Loucy (cell line): ENCODE data around the gene PPFIBP1.

Experiments used
- H2AFZ ChIP-seq: fragments of 200-600 bp; sonication (generic); 2 replicates; pipeline ENCODE4 v1.6.0; 2016; ENCODE audit warnings: antibody characterized with exemption, mild to moderate bottlenecking, low read length, moderate library complexity
- H3F3A ChIP-seq: fragments of 200-600 bp; 2 replicates; pipeline ENCODE4 v1.6.0; 2016; ENCODE audit warnings: antibody characterized with exemption, low read depth, mild to moderate bottlenecking
- H3K27me3 ChIP-seq: fragments of 200-600 bp; sonication (generic); 2 replicates; pipeline ENCODE4 v1.6.1; 2014; ENCODE audit warnings: low read length, mild to moderate bottlenecking; ENCODE audit not compliant: insufficient read depth, poor library complexity, severe bottlenecking
- H3K36me3 ChIP-seq: fragments of 200-600 bp; sonication (generic); 2 replicates; pipeline ENCODE4 v1.6.1; 2016; ENCODE audit warnings: low read length; ENCODE audit not compliant: insufficient read depth
- H3K4me1 ChIP-seq: fragments of 200-600 bp; sonication (generic); 2 replicates; pipeline ENCODE4 v1.5.1; 2014; ENCODE audit warnings: low read length, mild to moderate bottlenecking; ENCODE audit not compliant: insufficient read depth, poor library complexity, severe bottlenecking
- H3K4me2 ChIP-seq: fragments of 200-600 bp; sonication (generic); 2 replicates; pipeline ENCODE4 v1.6.0; 2014; ENCODE audit warnings: antibody characterized with exemption, low read length, low read depth, mild to moderate bottlenecking; ENCODE audit not compliant: poor library complexity, severe bottlenecking
- H3K4me3 ChIP-seq: fragments of 200-600 bp; sonication (generic); 2 replicates; pipeline ENCODE4 v1.5.1; 2014; ENCODE audit warnings: low read length, mild to moderate bottlenecking, mixed read lengths; ENCODE audit not compliant: poor library complexity, severe bottlenecking
- H3K79me2 ChIP-seq: fragments of 200-600 bp; sonication (generic); 2 replicates; pipeline ENCODE4 v1.6.1; 2014; ENCODE audit warnings: low read length; ENCODE audit not compliant: insufficient read depth
- H3K9ac ChIP-seq: fragments of 200-600 bp; sonication (generic); 2 replicates; pipeline ENCODE4 v1.6.0; 2014; ENCODE audit warnings: mild to moderate bottlenecking, low read depth, low read length, moderate library complexity; ENCODE audit not compliant: poor library complexity, severe bottlenecking
- H3K9me2 ChIP-seq: fragments of 200-600 bp; sonication (generic); replicated peaks from 2 replicates; pipeline ENCODE4 v1.6.1; 2016; ENCODE audit warnings: low read depth, low read length, mixed read lengths
- H3K9me3 ChIP-seq: fragments of 200-600 bp; sonication (generic); 2 replicates; pipeline ENCODE4 v1.6.1; 2014; ENCODE audit warnings: mild to moderate bottlenecking, antibody characterized with exemption, low read length, low read depth; ENCODE audit not compliant: insufficient read depth
- H4K20me1 ChIP-seq: fragments of 200-600 bp; sonication (generic); 2 replicates; pipeline ENCODE4 v1.6.0; 2014; ENCODE audit warnings: antibody characterized with exemption, low read length, mild to moderate bottlenecking; ENCODE audit not compliant: insufficient read depth, poor library complexity, severe bottlenecking
- EZH2phosphoT487 ChIP-seq: fragments of 200-600 bp; IDR thresholded peaks from 2 replicates; pipeline ENCODE4 v1.6.1; 2018; ENCODE audit warnings: antibody characterized with exemption, mild to moderate bottlenecking, moderate library complexity, borderline replicate concordance
- TF ChIP-seq, protein P1 (sequence below): fragments of 200-600 bp; sonication (generic); conservative IDR thresholded peaks from 2 replicates; pipeline ENCODE4 v1.5.1; 2014; ENCODE audit warnings: mild to moderate bottlenecking, antibody characterized with exemption, low read length

PPFIBP1 gene

DNA sequence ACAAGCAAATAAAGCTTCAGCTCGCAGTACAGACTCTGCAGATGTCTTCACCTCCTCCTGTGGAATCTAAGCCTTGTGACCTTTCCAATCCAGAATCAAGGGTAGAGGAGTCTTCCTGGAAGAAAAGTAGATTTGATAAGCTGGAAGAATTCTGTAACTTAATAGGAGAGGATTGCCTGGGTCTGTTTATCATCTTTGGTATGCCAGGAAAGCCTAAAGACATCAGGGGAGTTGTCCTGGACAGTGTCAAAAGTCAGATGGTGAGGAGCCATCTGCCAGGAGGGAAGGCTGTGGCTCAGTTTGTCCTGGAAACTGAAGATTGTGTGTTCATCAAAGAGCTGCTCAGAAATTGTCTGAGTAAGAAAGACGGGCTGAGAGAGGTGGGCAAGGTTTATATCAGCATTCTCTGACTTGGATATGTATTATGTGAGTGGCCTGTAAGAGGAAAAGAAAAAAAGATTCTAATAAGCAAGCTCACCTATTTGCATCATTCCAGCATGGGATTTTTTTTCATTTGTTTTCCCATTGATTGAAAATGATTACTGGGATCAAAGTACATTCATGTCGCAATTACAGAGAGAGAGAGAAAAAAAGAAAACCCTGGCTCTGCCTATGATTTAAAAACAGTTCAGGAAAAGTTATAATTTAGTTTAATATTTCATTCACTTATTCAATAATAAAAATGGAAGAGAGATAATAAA lies 173.0 kb downstream of the PPFIBP1 start:
- no peaks in the 10 kb centered on the region for H4K20me1 ChIP-seq
- no peaks in the 10 kb centered on the region for H3K79me2 ChIP-seq
- no peak for TF ChIP-seq EZH2phosphoT487
- TF ChIP-seq, protein P1, sequence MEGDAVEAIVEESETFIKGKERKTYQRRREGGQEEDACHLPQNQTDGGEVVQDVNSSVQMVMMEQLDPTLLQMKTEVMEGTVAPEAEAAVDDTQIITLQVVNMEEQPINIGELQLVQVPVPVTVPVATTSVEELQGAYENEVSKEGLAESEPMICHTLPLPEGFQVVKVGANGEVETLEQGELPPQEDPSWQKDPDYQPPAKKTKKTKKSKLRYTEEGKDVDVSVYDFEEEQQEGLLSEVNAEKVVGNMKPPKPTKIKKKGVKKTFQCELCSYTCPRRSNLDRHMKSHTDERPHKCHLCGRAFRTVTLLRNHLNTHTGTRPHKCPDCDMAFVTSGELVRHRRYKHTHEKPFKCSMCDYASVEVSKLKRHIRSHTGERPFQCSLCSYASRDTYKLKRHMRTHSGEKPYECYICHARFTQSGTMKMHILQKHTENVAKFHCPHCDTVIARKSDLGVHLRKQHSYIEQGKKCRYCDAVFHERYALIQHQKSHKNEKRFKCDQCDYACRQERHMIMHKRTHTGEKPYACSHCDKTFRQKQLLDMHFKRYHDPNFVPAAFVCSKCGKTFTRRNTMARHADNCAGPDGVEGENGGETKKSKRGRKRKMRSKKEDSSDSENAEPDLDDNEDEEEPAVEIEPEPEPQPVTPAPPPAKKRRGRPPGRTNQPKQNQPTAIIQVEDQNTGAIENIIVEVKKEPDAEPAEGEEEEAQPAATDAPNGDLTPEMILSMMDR = no peak
- peaks cover 4% of the 10 kb centered on the region for H3K4me1 ChIP-seq
- H3F3A ChIP-seq = no peaks in the 10 kb centered on the region
- no peaks in the 10 kb centered on the region for H3K9me3 ChIP-seq
- H3K4me2 ChIP-seq = no peak overlapping the region
- no peak overlapping the region for H3K4me3 ChIP-seq
- H3K36me3 ChIP-seq = peaks cover 5% of the 10 kb centered on the region; the same call in 1 of the 2 replicates
- no peak overlapping the region for H2AFZ ChIP-seq
- no peaks in the 10 kb centered on the region for H3K9me2 ChIP-seq
- no peaks in the 10 kb centered on the region for H3K27me3 ChIP-seq
- no peak overlapping the region for H3K9ac ChIP-seq

DNA sequence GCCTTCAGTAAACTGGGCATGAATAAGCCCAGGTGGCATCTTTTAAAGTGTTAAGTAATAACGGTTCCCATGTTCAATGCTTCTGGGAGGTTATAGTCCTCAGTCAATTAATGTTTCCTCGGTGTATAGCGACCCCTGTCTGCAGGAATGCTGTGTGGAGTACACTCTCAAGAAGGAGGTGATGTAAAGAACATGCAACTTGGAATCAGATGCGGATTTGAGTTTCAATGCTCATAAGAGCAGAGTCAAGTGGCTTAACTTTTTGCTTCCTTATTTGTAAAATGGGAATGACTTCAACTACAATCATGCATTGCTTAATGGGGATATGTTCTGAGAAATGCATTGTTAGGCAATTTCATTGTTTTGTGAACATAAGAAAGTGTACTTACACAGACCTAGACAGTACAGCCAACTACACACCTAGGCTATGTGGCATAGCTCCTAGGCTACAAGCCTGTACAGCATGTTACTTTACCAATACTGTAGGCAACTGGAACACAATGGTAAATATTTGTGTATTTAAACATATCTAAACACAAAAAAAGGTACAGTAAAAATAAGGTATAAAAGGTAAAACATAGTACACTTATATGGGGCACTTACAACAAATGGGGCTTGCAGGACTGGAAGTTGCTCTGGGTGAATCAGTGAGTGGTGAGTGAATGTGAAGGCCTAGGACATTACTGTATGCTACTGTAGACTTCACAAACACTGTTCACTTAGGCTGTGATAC lies 179.9 kb downstream of the PPFIBP1 start:
- no peaks in the 10 kb centered on the region for H3F3A ChIP-seq
- no peaks in the 10 kb centered on the region for H3K9me3 ChIP-seq
- H3K4me1 ChIP-seq = peaks cover 1% of the 10 kb centered on the region
- no peaks in the 10 kb centered on the region for H4K20me1 ChIP-seq
- no peaks in the 10 kb centered on the region for H3K9me2 ChIP-seq
- H3K36me3 ChIP-seq = no peaks in the 10 kb centered on the region
- H2AFZ ChIP-seq = no peak overlapping the region; the same call in 1 of the 2 replicates
- H3K27me3 ChIP-seq = no peaks in the 10 kb centered on the region
- H3K79me2 ChIP-seq = no peaks in the 10 kb centered on the region
- TF ChIP-seq, protein P1 = peak; percentile 97
- no peak for TF ChIP-seq EZH2phosphoT487
- no peak overlapping the region for H3K4me3 ChIP-seq
- H3K9ac ChIP-seq = no peak overlapping the region
- no peak overlapping the region for H3K4me2 ChIP-seq

DNA sequence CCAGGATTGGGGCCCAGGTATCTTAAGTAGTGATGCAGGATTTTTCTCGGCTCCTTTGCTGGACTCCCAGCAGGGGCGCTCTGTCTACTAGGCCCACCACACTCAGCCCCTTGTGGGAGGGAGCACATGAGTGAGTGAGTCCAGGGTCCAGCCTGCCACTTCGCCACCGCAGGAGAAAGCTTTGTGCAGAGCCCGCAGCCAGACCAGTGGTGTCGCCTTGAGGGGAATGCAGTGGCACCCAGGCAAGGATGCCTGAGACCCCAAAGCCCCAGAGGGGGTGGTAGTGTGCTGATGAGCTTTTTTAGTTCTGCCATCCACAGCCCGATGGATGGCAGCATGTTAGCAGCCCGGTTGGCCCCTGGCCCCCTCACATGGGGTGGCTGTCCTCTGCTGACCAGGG lies 181.3 kb downstream of the PPFIBP1 start:
- Histone ChIP-seq H3K9me3 (no peaks in the 10 kb centered on the region), H3K27me3 (no peaks in the 10 kb centered on the region), H4K20me1 (no peaks in the 10 kb centered on the region), H3K4me3 (no peak overlapping the region), H3K4me2 (no peak overlapping the region), H3K79me2 (no peaks in the 10 kb centered on the region), H3K9me2 (no peaks in the 10 kb centered on the region), H3F3A (no peaks in the 10 kb centered on the region), H2AFZ (no peak overlapping the region), H3K4me1 (peaks cover 5% of the 10 kb centered on the region), H3K9ac (no peak overlapping the region), H3K36me3 (no peaks in the 10 kb centered on the region)
- TF ChIP-seq EZH2phosphoT487 = no peak
- TF ChIP-seq, protein P1 = peak; percentile 23; the same call in 1 of the 2 replicates
